Thoracic aorta (tissue), 2 donors: ENCODE data around the gene ADAMTSL3. TPM values are rescaled to one million over a fixed set of nuclear protein-coding genes. Genes with fewer than 3 reads are reported as not detected.

Experiments used
- ATAC-seq: fragments of 150-250 bp; one replicate; pipeline ENCODE4 v1.8.0; 2017; ENCODE audit warnings: low read depth; ENCODE audit not compliant: insufficient number of reproducible peaks, low FRiP score
- DNase-seq: peaks from one replicate; pipeline ENCODE4 v3.0.0-alpha.2; 2020; ENCODE audit warnings: low spot score
- H3K27ac ChIP-seq, 2 donors: fragments of 200-600 bp; sonication (generic); 1 replicate in 1 of 2; 2 replicates in 1 of 2; pipeline ENCODE4 v1.5.1; 2016; ENCODE audit warnings: mild to moderate bottlenecking in 2 of 2, moderate library complexity in 2 of 2
- H3K27me3 ChIP-seq: fragments of 200-600 bp; sonication (generic); replicated peaks from 2 replicates; pipeline ENCODE4 v1.6.0; 2016; ENCODE audit warnings: mild to moderate bottlenecking; ENCODE audit not compliant: insufficient read depth
- H3K36me3 ChIP-seq: fragments of 200-600 bp; sonication (generic); one replicate; pipeline ENCODE4 v1.5.1; 2016
- H3K4me1 ChIP-seq, 2 donors: fragments of 200-600 bp; sonication (generic); 1 replicate in 1 of 2; 2 replicates in 1 of 2; pipeline versions ENCODE4 v1.5.1 to v1.6.0; 2016; ENCODE audit warnings: low read depth in 2 of 2, mild to moderate bottlenecking in 1 of 2; ENCODE audit not compliant: control insufficient read depth in 1 of 2
- H3K4me3 ChIP-seq: fragments of 200-600 bp; sonication (generic); 2 replicates; pipeline ENCODE4 v1.5.1; 2016; ENCODE audit warnings: mild to moderate bottlenecking
- H3K9me3 ChIP-seq: fragments of 200-600 bp; sonication (generic); 2 replicates; pipeline ENCODE4 v1.5.1; 2016
- total RNA-seq, 2 donors: library from RNA; depleted of rRNA; stranded (reverse); fragments of >200 nt; gene quantifications; one replicate each; pipeline versions ENCODE4 v1.1.0 to v1.2.3, GENCODE V29; 2016
- TF ChIP-seq, protein P1 (sequence below): fragments of 200-600 bp; sonication (generic); IDR thresholded peaks from one replicate; pipeline ENCODE4 v1.5.1; 2019; ENCODE audit warnings: antibody characterized with exemption

ADAMTSL3 gene
- total RNA-seq, 2 donors from 2014 or later, result 41.4 to 45.4 TPM

DNA sequence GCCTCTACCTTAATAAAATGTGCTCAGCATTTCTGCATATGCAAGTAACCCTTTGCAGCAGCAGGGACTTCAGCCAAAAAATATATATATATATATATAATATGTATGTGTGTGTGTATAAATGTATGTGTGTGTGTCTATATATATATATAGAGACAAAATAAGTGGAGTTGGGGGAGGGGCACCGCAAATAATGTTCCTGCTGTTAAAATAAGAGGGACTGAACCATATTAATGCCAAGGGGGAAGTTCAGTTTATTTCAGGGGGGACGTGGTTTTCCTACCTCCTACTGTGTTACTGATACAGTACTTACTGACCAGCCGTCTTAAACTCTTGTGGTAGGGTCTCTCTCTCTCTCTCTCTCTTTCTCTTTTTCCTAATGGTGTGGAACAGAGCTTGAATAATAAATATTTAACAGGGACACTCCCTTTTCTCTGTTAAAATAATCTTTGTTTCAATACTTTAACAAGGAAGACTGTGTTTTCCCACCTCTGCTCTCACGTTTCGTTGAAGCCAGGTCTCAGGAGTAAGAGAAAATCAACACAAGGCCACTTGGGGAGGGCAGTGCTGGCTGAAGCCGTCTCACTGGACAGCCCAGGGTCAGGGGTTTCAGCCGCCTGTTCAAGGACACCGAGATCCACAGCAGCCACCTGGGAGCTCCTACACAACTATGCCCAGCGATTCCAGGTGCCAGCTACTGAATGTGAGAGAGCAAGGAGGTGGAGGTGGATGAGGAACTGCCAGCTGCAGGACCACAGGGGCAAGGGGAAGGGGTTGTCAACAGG, 42.8 kb upstream of the ADAMTSL3 start:
- TF ChIP-seq, protein P1, sequence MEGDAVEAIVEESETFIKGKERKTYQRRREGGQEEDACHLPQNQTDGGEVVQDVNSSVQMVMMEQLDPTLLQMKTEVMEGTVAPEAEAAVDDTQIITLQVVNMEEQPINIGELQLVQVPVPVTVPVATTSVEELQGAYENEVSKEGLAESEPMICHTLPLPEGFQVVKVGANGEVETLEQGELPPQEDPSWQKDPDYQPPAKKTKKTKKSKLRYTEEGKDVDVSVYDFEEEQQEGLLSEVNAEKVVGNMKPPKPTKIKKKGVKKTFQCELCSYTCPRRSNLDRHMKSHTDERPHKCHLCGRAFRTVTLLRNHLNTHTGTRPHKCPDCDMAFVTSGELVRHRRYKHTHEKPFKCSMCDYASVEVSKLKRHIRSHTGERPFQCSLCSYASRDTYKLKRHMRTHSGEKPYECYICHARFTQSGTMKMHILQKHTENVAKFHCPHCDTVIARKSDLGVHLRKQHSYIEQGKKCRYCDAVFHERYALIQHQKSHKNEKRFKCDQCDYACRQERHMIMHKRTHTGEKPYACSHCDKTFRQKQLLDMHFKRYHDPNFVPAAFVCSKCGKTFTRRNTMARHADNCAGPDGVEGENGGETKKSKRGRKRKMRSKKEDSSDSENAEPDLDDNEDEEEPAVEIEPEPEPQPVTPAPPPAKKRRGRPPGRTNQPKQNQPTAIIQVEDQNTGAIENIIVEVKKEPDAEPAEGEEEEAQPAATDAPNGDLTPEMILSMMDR, result no peak
- no peak overlapping the region for H3K4me3 ChIP-seq
- H3K9me3 ChIP-seq, result no peaks in the 10 kb centered on the region
- H3K4me1 ChIP-seq, result peaks cover 0 to 18% of the 10 kb centered on the region in 2 donors
- H3K27ac ChIP-seq, result no peak overlapping the region
- no peaks in the 10 kb centered on the region for H3K36me3 ChIP-seq
- no peaks in the 10 kb centered on the region for H3K27me3 ChIP-seq
- DNase-seq (no peak), ATAC-seq (no peak)

DNA sequence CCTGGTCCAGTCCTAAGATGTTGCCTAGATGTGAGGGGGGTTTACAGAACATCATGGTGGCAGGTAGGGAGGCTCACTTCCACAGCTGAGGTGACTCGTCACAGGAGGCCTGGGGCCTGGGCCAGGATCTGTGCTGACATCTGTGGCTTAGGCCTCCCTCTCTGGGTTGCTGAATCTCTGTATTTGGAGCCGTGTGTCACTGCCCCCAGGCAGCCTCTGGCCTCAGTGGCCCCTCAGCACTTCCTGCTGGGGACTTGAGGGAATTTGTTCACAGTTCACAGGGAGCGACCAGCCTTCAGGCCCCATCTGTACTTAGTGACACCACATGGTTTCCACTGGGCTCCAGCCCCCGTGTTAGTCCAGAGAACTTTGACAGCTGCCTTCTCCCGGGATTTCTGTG, 41.7 kb upstream of the ADAMTSL3 start:
- ATAC-seq (no peak), DNase-seq (no peak)
- peaks cover 0 to 18% of the 10 kb centered on the region in 2 donors for H3K4me1 ChIP-seq
- no peak overlapping the region for H3K27ac ChIP-seq
- no peaks in the 10 kb centered on the region for H3K36me3 ChIP-seq
- no peaks in the 10 kb centered on the region for H3K27me3 ChIP-seq
- H3K9me3 ChIP-seq, result no peaks in the 10 kb centered on the region
- no peak overlapping the region for H3K4me3 ChIP-seq
- TF ChIP-seq, protein P1, result no peak

DNA sequence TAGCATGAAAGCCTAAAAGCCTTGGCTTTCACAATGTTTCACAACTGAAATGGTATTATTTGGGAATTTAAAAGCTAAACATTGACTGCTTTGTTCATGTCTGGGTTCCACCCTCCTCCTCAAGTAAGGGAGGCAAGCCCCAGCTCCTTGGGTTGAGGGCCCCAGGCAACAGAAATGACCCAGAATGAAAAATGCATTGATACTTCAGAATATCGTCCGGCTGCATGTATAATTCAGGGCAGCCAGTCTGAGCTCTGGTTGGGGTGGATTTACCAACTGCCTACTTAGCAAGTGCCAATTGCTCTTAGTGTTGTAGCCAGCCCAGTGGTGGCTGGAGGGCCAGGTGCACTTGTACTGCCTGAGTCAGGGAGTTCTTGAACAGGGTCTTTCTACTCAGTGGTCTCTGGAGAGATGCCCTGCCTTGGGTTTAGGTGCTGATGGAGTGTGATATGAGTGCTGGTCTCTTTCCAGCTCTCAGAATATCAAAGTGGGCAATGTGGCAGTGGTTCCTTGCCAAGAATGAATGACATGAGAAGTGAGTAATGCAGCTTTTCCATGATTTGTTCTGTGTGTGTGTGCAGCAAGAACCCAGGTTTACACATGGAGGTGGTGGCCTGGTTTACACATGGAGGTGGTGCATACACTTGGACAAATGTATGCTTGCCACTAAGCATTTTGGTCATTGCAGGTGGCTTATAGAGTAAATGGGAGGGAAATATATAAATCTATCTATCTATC, 40.9 kb upstream of the ADAMTSL3 start:
- H3K9me3 ChIP-seq, result no peaks in the 10 kb centered on the region
- no peak overlapping the region for H3K27ac ChIP-seq
- no peak for DNase-seq
- H3K4me3 ChIP-seq, result no peak overlapping the region
- ATAC-seq, result no peak
- no peaks in the 10 kb centered on the region for H3K27me3 ChIP-seq
- no peaks in the 10 kb centered on the region for H3K36me3 ChIP-seq
- TF ChIP-seq, protein P1, result no peak
- peaks cover 0 to 18% of the 10 kb centered on the region in 2 donors for H3K4me1 ChIP-seq

DNA sequence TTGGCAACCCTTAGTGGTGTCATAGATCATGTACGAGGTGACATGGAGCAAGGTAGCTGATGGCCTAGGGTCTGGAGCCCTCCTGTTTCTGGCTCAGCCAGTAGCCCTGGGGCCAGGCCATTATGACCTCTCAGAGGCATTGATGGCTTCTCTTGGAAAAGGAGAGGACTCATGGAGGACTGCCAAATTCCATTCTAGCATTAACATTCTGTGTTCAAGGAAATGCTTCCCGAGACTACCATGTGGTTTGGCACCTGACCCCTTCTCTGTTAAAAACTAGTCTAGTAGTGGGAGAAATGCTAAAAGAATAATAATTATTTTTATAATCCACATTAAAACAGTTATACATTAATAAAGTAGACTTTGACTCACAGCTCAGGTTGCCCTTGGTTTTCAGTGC, 40.2 kb upstream of the ADAMTSL3 start:
- Histone ChIP-seq H3K9me3 (no peaks in the 10 kb centered on the region), H3K27ac (no peak overlapping the region), H3K4me1 (peaks cover 0 to 18% of the 10 kb centered on the region in 2 donors), H3K27me3 (no peaks in the 10 kb centered on the region), H3K36me3 (no peaks in the 10 kb centered on the region), H3K4me3 (no peak overlapping the region)
- ATAC-seq, result no peak
- no peak for DNase-seq
- TF ChIP-seq, protein P1, result no peak

DNA sequence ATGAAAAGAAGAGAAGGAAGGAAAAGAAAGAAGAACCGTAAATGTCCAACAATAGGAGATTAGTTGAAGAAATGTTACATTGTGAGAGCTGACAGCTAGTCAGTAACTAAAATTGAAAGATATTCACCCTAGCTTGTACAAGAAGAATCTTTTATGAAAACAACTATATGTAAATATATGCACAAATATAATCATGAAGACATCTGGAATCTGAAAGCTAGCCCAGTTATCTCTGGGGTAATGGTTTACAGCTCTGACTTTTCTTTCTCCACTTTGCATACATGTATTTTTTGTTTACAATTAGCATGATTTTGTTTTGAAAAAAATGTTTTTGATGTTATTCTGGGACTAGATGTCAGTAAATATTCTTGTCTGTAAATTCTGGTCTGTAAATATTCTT, 37.1 kb upstream of the ADAMTSL3 start:
- TF ChIP-seq, protein P1, result no peak
- H3K36me3 ChIP-seq, result no peaks in the 10 kb centered on the region
- DNase-seq (no peak), ATAC-seq (no peak)
- no peak overlapping the region for H3K27ac ChIP-seq
- H3K4me3 ChIP-seq, result no peak overlapping the region
- H3K4me1 ChIP-seq, result peaks cover 0 to 18% of the 10 kb centered on the region in 2 donors
- no peaks in the 10 kb centered on the region for H3K9me3 ChIP-seq
- H3K27me3 ChIP-seq, result no peaks in the 10 kb centered on the region
